Measurements from ENCODE around the gene COL4A2.

The COL4A2 gene

DNA sequence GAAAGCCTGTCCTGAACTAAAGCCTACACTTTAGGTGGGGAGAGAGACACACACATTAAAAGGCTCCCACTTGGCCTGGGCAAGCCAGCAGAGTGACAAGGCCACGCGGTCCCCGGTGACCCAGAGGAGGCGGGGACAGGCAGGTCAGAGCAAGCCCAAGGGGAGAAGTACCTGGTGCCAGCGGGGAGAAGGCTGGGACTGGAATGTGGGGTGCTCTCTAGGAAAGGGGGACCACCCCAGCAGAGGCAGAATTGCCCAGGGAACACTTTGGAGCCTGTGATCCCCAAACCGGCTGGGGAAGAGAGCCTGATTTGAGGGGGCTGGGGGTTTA lies 172.1 kb downstream of the COL4A2 start:
- H3K27ac ChIP-seq, result no peak overlapping the region
- no peak overlapping the region for H3K4me2 ChIP-seq
- no peak overlapping the region for H3K4me3 ChIP-seq (IDR thresholded peaks at IDR 0.05; ENCODE audit: insufficient read depth, low read depth, low read length)
- TF ChIP-seq, protein P1, sequence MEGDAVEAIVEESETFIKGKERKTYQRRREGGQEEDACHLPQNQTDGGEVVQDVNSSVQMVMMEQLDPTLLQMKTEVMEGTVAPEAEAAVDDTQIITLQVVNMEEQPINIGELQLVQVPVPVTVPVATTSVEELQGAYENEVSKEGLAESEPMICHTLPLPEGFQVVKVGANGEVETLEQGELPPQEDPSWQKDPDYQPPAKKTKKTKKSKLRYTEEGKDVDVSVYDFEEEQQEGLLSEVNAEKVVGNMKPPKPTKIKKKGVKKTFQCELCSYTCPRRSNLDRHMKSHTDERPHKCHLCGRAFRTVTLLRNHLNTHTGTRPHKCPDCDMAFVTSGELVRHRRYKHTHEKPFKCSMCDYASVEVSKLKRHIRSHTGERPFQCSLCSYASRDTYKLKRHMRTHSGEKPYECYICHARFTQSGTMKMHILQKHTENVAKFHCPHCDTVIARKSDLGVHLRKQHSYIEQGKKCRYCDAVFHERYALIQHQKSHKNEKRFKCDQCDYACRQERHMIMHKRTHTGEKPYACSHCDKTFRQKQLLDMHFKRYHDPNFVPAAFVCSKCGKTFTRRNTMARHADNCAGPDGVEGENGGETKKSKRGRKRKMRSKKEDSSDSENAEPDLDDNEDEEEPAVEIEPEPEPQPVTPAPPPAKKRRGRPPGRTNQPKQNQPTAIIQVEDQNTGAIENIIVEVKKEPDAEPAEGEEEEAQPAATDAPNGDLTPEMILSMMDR (conservative IDR thresholded peaks at IDR 0.05; ENCODE audit: low read depth, low read length), result no peak
- no peaks in the 10 kb centered on the region for H4K20me1 ChIP-seq (ENCODE audit: insufficient read depth)
- no peaks in the 10 kb centered on the region for H3K4me1 ChIP-seq (ENCODE audit: low read depth, poor library complexity, severe bottlenecking)
- H3K27me3 ChIP-seq (ENCODE audit: insufficient read depth, low read depth), result no peaks in the 10 kb centered on the region
- H3K9ac ChIP-seq, result no peak overlapping the region
- H2AFZ ChIP-seq (ENCODE audit: low read depth), result no peak overlapping the region
- no peaks in the 10 kb centered on the region for H3K36me3 ChIP-seq (ENCODE audit: insufficient read depth)
- H3K79me2 ChIP-seq (ENCODE audit: insufficient read depth, low read depth), result no peaks in the 10 kb centered on the region

DNA sequence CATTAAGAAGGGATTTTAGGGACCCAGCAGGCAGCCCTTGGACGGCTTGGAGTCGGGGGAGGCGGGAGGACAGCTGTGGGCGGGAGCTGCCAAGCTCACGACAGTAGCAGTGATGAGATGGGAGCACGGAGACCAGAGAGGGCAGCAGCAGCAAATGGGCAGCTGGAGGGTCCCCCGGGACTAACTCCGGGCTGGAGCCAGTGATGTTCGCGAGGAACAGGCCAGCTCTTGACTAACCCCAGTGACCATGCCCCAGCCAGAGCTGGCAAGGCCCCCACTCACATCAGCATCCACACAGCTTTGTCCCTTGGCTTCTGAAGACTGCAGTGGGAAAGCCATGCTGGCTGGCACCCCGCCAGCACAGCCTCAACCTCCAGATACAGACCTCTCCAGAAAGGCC lies 172.6 kb downstream of the COL4A2 start:
- Histone ChIP-seq H3K27me3 (ENCODE audit: insufficient read depth, low read depth) (no peaks in the 10 kb centered on the region), H2AFZ (ENCODE audit: low read depth) (no peak overlapping the region), H3K9ac (no peak overlapping the region), H3K79me2 (ENCODE audit: insufficient read depth, low read depth) (no peaks in the 10 kb centered on the region), H3K4me2 (no peak overlapping the region), H3K27ac (no peak overlapping the region), H4K20me1 (ENCODE audit: insufficient read depth) (no peaks in the 10 kb centered on the region), H3K4me3 (IDR thresholded peaks at IDR 0.05; ENCODE audit: insufficient read depth, low read depth, low read length) (no peak overlapping the region), H3K36me3 (ENCODE audit: insufficient read depth) (no peaks in the 10 kb centered on the region), H3K4me1 (ENCODE audit: low read depth, poor library complexity, severe bottlenecking) (no peaks in the 10 kb centered on the region)
- TF ChIP-seq, protein P1 (conservative IDR thresholded peaks at IDR 0.05; ENCODE audit: low read depth, low read length), result no peak

DNA sequence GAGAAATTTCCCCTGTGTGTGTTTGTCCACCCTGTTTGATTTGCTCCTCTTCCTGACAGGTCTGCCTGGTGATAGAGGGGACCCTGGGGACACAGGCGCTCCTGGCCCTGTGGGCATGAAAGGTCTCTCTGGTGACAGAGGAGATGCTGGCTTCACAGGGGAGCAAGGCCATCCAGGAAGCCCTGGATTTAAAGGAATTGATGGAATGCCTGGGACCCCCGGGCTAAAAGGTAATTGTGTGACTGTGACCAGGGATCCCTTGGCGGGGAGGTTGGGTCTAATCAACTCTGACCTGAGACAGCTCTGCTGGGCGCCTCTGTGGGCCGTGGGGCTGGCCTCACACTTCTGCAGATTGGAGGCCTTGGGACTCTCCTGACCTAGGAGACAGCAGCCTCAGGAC lies 173.1 kb downstream of the COL4A2 start:
- Histone ChIP-seq H3K4me2 (no peak overlapping the region), H3K27me3 (ENCODE audit: insufficient read depth, low read depth) (no peaks in the 10 kb centered on the region), H3K9ac (no peak overlapping the region), H3K27ac (no peak overlapping the region), H3K4me3 (IDR thresholded peaks at IDR 0.05; ENCODE audit: insufficient read depth, low read depth, low read length) (no peak overlapping the region), H3K79me2 (ENCODE audit: insufficient read depth, low read depth) (no peaks in the 10 kb centered on the region), H4K20me1 (ENCODE audit: insufficient read depth) (no peaks in the 10 kb centered on the region), H3K36me3 (ENCODE audit: insufficient read depth) (no peaks in the 10 kb centered on the region), H3K4me1 (ENCODE audit: low read depth, poor library complexity, severe bottlenecking) (no peaks in the 10 kb centered on the region), H2AFZ (ENCODE audit: low read depth) (no peak overlapping the region)
- TF ChIP-seq, protein P1 (conservative IDR thresholded peaks at IDR 0.05; ENCODE audit: low read depth, low read length), result no peak

DNA sequence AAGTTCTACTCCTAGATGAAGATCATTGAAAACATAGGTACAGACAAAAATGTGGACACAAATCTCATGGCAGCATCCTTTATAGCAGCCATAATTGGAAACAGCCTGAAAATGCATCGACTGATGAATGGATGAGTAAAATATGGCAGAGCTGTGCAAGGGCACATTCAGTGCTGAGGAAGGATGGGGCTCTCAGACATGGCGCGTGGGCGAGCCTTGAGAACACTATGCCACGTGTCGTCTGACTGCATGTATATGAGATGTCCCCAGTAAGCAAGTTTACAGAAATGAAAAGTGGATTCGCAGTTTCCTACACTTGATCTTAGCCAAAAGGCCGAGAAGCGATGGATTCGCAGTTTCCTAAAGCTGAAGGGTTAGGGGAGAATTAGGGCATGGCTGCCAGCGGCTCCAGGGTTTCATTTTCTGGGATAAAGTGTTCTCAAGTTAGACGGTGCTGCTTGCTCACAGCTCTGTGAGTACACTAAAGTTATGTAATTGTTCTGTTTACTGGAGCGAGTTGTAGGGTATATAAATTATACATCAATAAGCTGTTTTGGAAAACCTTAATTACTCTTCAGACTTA lies 176.4 kb downstream of the COL4A2 start:
- Histone ChIP-seq H3K4me3 (IDR thresholded peaks at IDR 0.05; ENCODE audit: insufficient read depth, low read depth, low read length) (no peak overlapping the region), H3K36me3 (ENCODE audit: insufficient read depth) (no peaks in the 10 kb centered on the region), H2AFZ (ENCODE audit: low read depth) (no peak overlapping the region), H3K79me2 (ENCODE audit: insufficient read depth, low read depth) (no peaks in the 10 kb centered on the region), H4K20me1 (ENCODE audit: insufficient read depth) (no peaks in the 10 kb centered on the region), H3K9ac (no peak overlapping the region), H3K27ac (no peak overlapping the region), H3K27me3 (ENCODE audit: insufficient read depth, low read depth) (no peaks in the 10 kb centered on the region), H3K4me2 (no peak overlapping the region), H3K4me1 (ENCODE audit: low read depth, poor library complexity, severe bottlenecking) (no peaks in the 10 kb centered on the region)
- TF ChIP-seq, protein P1 (conservative IDR thresholded peaks at IDR 0.05; ENCODE audit: low read depth, low read length), result no peak
